HEK293 (cell line): Measurements from ENCODE around the gene EIPR1.

Source experiments
- ZNF175 ChIP-seq: fragments of 450-650 bp; formaldehyde crosslinking; IDR thresholded peaks from 2 replicates; pipeline ENCODE4 v1.5.1; 2016; ENCODE audit warnings: missing biosample characterization, missing genetic modification characterization
- ZNF600 ChIP-seq: fragments of 450-650 bp; formaldehyde crosslinking; IDR thresholded peaks from 2 replicates; pipeline ENCODE4 v1.5.1; 2016; ENCODE audit warnings: missing biosample characterization, missing genetic modification characterization
- TF ChIP-seq, protein P1 (sequence below): fragments of 450-650 bp; formaldehyde crosslinking; IDR thresholded peaks from 2 replicates; pipeline ENCODE4 v1.5.1; 2016; ENCODE audit warnings: missing biosample characterization, missing genetic modification characterization
- TF ChIP-seq, protein P2 (sequence below): fragments of 450-650 bp; formaldehyde crosslinking; IDR thresholded peaks from 2 replicates; pipeline ENCODE4 v1.5.1; 2016; ENCODE audit warnings: missing biosample characterization, missing genetic modification characterization

DNA sequence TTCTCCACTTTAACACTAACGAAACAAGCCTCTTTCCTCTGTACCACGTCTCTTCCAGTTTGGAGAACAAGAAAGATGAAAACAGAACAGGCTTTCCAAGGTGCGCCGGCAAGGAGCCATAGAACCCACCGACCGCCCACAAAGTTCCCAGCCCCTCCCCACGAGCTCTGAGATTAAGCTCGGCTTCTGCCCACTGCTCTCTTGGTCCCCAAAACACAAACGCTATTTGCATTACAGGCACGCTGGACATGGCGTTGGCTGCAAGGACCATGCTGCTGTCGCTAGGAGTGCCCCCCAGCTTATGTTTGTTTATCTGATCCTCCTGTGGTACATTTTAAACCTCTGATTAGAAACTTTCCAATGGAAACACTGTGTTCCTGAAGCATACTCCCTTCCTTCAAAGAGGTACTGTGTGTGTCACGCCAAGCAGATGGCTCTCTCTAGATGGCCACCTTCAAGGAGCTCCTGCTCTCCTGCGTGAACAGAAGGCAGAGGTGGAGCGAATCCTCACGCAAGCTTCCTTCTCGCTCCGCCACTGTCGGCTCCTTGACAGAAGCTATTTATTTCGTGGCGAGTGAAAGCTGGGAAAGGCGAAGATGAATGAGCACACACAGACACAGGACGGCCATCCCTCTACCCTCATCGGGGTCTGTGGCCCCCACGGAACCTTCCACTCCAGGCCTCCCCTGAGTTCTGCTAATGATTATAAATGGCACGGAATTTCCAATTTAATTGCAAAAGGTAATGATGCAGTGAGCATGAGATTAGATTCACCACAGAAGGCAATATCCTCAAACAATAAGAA is 166.2 kb downstream of the EIPR1 start:
- TF ChIP-seq, protein P1, sequence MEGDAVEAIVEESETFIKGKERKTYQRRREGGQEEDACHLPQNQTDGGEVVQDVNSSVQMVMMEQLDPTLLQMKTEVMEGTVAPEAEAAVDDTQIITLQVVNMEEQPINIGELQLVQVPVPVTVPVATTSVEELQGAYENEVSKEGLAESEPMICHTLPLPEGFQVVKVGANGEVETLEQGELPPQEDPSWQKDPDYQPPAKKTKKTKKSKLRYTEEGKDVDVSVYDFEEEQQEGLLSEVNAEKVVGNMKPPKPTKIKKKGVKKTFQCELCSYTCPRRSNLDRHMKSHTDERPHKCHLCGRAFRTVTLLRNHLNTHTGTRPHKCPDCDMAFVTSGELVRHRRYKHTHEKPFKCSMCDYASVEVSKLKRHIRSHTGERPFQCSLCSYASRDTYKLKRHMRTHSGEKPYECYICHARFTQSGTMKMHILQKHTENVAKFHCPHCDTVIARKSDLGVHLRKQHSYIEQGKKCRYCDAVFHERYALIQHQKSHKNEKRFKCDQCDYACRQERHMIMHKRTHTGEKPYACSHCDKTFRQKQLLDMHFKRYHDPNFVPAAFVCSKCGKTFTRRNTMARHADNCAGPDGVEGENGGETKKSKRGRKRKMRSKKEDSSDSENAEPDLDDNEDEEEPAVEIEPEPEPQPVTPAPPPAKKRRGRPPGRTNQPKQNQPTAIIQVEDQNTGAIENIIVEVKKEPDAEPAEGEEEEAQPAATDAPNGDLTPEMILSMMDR (tag by site-specific recombination): no peak
- TF ChIP-seq ZNF600: no peak
- no peak for TF ChIP-seq ZNF175 (tag by site-specific recombination)
- TF ChIP-seq, protein P2, sequence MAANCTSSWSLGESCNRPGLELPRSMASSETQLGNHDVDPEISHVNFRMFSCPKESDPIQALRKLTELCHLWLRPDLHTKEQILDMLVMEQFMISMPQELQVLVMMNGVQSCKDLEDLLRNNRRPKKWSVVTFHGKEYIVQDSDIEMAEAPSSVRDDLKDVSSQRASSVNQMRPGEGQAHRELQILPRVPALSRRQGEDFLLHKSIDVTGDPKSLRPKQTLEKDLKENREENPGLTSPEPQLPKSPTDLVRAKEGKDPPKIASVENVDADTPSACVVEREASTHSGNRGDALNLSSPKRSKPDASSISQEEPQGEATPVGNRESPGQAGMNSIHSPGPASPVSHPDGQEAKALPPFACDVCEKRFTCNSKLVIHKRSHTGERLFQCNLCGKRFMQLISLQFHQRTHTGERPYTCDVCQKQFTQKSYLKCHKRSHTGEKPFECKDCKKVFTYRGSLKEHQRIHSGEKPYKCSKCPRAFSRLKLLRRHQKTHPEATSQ (tag by site-specific recombination): no peak
